SHP77 treated with DMSO at 0.1 percent for 48 hours (cell line): ENCODE results near the gene HIBADH.

Experiments
- DNase-seq: peaks from one replicate; lab custom pipeline; 2025; lab: John Stamatoyannopoulos, UW

The HIBADH gene

DNA sequence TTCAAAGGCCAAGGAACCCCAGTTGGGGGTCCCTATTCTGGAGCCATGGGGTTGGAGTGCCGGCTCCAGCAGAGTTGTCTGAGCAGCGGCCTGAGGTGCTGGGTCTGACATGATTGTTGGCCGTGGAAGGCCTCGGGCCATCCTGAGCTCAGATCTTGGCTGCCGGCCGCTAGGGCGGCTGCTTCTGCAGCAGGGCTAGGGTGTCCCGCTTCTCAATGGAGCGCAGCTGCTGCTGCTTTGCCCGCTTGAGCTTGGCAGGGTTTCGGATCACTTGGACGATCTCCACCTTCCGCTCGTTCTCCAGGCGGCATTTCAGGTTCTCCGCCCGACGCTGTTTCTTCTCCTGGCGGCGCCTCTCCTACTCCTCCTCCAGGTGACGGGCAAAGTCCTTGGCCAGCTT lies 171.1 kb downstream of the HIBADH start:
- no peak for DNase-seq

GRCh38 chr7:27487509-27487908 lies 175.2 kb downstream of the HIBADH start:
- no peak for DNase-seq

DNA sequence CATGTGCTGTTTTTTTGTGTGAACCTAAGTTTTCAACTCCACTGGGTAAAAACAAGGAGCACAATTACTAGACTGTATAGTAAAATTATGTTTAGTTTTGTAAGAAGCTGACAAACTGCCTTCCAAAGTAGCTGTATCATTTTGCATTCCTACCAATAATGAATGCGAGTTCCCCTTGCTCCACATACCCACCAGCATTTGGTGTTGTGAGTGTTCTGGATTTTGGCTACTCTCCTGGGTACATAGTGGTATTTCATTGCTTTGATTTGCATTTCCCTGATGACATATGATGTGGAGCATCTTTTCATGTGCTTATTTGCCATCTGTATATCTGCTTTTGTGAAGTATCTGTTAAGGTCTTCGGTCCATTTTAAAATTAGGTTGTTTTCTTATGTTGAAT lies 178.2 kb downstream of the HIBADH start:
- DNase-seq, result no peak

GRCh38 chr7:27482219-27482618 lies 180.5 kb downstream of the HIBADH start:
- DNase-seq, result no peak

DNA sequence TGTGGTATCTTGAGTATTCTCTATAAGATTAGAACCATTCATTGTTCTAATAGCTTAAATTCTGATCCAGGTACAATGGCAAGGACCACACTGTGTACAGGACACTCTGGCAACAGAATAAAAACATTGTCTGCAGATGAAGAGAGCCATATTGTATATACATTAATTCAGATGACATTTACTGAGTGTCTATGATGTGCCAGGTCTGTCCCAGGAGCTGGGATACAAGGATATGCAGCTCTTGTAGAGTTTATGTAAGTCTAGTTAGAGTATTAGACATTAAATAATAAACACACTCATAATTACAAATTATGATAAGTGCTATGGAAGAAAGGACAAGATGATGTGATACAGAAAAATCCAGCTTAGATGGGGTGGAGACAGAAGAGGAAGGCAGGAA lies 184.1 kb downstream of the HIBADH start:
- DNase-seq, result no peak

GRCh38 chr7:27478084-27478483 lies 184.6 kb downstream of the HIBADH start:
- DNase-seq, result no peak

DNA sequence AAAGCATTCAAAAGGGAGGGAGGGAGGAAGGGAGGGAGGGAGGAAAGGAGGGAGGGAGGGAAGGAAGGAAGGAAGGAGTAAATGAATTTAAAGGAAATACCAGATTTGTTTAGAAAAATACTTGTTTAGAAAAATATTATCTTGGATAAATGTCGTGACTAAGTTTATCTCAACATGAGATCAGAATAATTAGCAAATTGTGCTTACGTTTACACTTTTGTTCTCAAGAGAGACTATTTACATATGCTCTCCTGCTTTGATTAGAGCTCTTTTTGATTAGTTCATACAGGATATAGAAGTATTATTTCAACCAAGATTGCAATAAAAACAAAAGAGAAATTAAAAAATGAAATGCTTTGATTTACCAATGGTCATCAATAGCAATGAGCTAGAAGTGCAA lies 186.2 kb downstream of the HIBADH start:
- no peak for DNase-seq
